ENCODE results near the gene C17orf114.

DNA sequence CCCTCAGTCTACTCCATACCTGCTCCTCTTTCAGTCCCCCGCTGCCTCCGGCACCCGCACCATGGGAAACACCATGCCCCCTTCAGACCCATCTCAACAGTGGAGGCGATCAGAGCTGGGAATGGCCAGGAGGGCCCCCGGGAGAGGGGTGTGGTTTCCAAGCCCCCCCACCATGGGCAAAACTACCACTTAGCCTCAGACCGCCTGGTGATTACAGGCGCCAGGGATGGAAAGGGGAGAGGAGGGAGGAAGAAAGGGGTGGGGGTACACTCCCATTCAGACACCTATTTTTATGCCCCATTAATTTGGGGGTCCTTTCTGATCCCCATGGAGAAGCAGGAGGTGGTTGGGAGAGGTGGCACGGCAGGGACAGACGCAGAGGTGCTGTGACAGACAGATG, at the start of gene C17orf114:
- TF ChIP-seq, protein P1, sequence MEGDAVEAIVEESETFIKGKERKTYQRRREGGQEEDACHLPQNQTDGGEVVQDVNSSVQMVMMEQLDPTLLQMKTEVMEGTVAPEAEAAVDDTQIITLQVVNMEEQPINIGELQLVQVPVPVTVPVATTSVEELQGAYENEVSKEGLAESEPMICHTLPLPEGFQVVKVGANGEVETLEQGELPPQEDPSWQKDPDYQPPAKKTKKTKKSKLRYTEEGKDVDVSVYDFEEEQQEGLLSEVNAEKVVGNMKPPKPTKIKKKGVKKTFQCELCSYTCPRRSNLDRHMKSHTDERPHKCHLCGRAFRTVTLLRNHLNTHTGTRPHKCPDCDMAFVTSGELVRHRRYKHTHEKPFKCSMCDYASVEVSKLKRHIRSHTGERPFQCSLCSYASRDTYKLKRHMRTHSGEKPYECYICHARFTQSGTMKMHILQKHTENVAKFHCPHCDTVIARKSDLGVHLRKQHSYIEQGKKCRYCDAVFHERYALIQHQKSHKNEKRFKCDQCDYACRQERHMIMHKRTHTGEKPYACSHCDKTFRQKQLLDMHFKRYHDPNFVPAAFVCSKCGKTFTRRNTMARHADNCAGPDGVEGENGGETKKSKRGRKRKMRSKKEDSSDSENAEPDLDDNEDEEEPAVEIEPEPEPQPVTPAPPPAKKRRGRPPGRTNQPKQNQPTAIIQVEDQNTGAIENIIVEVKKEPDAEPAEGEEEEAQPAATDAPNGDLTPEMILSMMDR (conservative IDR thresholded peaks at IDR 0.05; ENCODE audit: low read depth, low read length): no peak
- no peak for TF ChIP-seq RAD21 (IDR thresholded peaks at IDR 0.05; ENCODE audit: low read length)
- no peak for TF ChIP-seq MXI1 (IDR thresholded peaks at IDR 0.05; ENCODE audit: borderline replicate concordance, low read depth, low read length)
- no peak for TF ChIP-seq SMC3 (IDR thresholded peaks at IDR 0.05; ENCODE audit: low read depth, low read length)
- no peak for TF ChIP-seq CEBPB (IDR thresholded peaks at IDR 0.05; ENCODE audit: low read depth, low read length)
